ENCODE data around the gene SLC25A30. TPM values are rescaled to one million over a fixed set of nuclear protein-coding genes. Genes with fewer than 3 reads are reported as not detected.
A peak's percentile ranks its signal among the peaks of the same experiment; 100 is the strongest.

The SLC25A30 gene
- total RNA-seq, 4 donors from 2014 or later = 7.4 to 16.3 (median 13.1) TPM

DNA sequence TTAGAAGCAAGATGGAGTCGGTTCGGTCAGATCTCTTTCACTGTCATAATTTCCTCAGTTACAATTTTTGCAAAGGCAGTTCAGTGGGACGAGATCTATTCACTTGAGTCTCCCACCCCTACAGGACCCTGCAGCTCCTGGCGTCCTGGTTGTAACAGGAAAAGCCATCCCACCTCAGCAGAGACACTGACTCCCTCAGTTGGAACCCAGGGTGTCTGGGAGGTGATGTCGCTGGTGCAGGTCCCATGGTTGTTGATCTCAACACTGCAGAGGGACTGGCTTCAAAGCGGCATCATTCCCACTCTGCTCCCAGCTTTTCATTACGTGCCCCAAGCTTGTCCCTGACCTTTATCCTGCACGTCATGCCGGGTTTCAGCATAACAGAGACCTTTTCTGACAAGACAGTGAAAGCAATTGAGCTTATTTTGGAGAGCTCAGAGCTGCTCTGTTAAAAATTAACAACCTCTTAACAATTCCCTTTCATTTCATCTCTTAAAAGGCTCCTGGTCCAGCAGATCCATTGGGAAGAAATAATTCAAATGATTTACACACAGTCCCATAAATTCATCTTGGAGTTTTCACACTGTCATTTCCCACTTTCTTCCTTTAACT lies 29.0 kb upstream of the SLC25A30 start:
- Histone ChIP-seq H3K4me1 (no peaks in the 10 kb centered on the region), H3K27ac (no peak overlapping the region), H3K27me3 (no peaks in the 10 kb centered on the region), H3K4me3 (no peak overlapping the region), H3K36me3 (no peaks in the 10 kb centered on the region), H3K9me3 (no peaks in the 10 kb centered on the region)
- TF ChIP-seq POLR2A (IDR thresholded peaks at IDR 0.05) (no peak), CTCF (IDR thresholded peaks at IDR 0.05) (no peak), EP300 (IDR thresholded peaks at IDR 0.05) (no peak), POLR2AphosphoS5 (IDR thresholded peaks at IDR 0.05) (no peak)
- WGBS, 2 donors (ENCODE audit: low coverage in 1 of 2) = 59% methylated on average over 9 of the region's 9 CpGs; no CpG with 5 or more reads in 1 of the 2 donors
- ATAC-seq = no peak

DNA sequence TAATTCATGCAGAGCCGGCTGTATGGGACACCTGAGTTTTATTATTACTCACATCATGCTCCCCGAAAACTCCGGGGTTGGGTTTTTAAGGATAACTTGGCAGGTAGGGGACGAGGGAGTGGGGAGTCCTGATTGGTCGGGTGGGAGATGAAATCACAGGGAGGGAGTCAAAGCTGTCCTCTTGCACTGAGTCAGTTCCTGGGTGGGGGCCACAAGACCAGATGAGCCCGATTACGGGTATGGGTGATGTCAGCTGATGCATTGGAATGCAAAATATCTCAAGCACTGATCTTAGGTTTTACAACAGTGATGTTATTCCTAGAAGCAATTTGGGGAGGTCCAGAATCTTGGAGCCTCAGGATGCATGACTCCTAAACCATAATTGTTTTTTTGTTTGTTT lies 28.0 kb upstream of the SLC25A30 start:
- no peaks in the 10 kb centered on the region for H3K9me3 ChIP-seq
- WGBS, 2 donors (ENCODE audit: low coverage in 1 of 2) = 76 to 80% methylated on average over 1 to 6 of the region's 7 CpGs
- no peak for ATAC-seq
- no peaks in the 10 kb centered on the region for H3K27me3 ChIP-seq
- no peaks in the 10 kb centered on the region for H3K36me3 ChIP-seq
- TF ChIP-seq EP300 (IDR thresholded peaks at IDR 0.05) = no peak
- no peak for TF ChIP-seq POLR2A (IDR thresholded peaks at IDR 0.05)
- no peak for TF ChIP-seq CTCF (IDR thresholded peaks at IDR 0.05)
- TF ChIP-seq POLR2AphosphoS5 (IDR thresholded peaks at IDR 0.05) = no peak
- H3K4me3 ChIP-seq = no peak overlapping the region
- H3K4me1 ChIP-seq = peaks cover 0 to 8% (median 0%) of the 10 kb centered on the region in 3 donors
- H3K27ac ChIP-seq = no peak overlapping the region

GRCh38 chr13:45445053-45445452 lies 26.9 kb upstream of the SLC25A30 start:
- no peaks in the 10 kb centered on the region for H3K27me3 ChIP-seq
- H3K9me3 ChIP-seq = no peaks in the 10 kb centered on the region
- TF ChIP-seq POLR2A (IDR thresholded peaks at IDR 0.05) (no peak), CTCF (IDR thresholded peaks at IDR 0.05) (no peak), EP300 (IDR thresholded peaks at IDR 0.05) (no peak), POLR2AphosphoS5 (IDR thresholded peaks at IDR 0.05) (no peak)
- WGBS, 2 donors (ENCODE audit: low coverage in 1 of 2) = 0 to 78% methylated on average over 1 to 6 of the region's 6 CpGs
- no peaks in the 10 kb centered on the region for H3K36me3 ChIP-seq
- peaks cover 0 to 19% (median 0%) of the 10 kb centered on the region in 3 donors for H3K4me1 ChIP-seq
- ATAC-seq = no peak
- H3K27ac ChIP-seq = no peak overlapping the region
- no peak overlapping the region for H3K4me3 ChIP-seq

DNA sequence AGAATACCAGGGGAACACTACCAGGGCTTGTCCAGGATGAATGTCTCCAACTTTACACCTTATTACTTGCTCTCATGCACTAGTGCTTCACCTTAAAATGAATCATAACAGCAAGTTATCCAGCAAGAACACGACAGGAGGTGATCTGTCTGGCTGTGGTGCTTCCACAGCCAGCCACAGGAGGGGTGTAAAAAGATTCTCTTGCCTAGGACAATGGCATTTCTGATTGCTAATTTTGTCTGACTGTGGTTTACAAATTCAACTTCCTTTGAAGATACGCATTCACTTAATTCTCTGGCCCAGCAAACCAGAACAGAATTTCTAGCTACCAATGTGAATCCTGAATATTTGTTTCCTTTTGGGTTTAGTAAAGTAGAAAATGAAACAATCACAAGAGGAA lies 23.5 kb upstream of the SLC25A30 start:
- Histone ChIP-seq H3K27ac (peak overlapping the region in 1 of 4 donors; percentile 17), H3K4me1 (peaks cover 0 to 20% (median 0%) of the 10 kb centered on the region in 3 donors), H3K4me3 (no peak overlapping the region), H3K36me3 (no peaks in the 10 kb centered on the region), H3K27me3 (no peaks in the 10 kb centered on the region), H3K9me3 (no peaks in the 10 kb centered on the region)
- ATAC-seq = no peak
- no peak for TF ChIP-seq EP300 (IDR thresholded peaks at IDR 0.05)
- TF ChIP-seq CTCF (IDR thresholded peaks at IDR 0.05) = no peak
- no peak for TF ChIP-seq POLR2AphosphoS5 (IDR thresholded peaks at IDR 0.05)
- no peak for TF ChIP-seq POLR2A (IDR thresholded peaks at IDR 0.05)
- WGBS, 2 donors (ENCODE audit: low coverage in 1 of 2) = 28 to 37% methylated on average over 2 of the region's 2 CpGs

DNA sequence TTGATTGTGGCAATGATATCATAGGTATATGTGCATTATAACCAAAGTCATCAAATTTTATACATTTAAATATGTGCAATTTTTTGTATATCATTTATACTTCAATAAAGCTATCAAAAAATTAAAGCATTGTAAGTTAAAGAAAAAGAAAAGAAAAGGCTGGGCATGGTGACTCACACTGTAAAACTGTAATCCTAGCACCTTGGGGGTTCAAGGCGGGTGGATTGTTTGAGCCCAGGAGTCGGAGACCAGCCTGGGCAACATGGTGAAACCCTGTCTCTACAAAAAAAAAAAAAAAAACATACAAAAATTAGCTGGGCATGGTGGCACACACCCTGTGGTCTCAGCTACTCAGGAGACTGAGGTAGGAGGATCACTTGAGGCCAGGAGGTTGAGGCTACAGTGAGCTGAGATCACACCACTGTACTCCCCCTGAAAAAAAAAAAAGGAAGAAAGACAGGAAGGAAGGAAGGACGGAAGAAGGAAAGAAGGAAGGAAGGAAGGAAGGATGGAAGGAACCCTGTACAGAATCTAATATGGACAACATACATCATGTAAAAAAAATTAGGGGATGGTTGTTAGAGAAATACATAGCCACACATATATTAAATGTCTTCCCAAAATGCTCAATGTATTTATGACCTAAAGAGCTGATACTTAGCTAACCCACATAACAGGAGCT lies 21.7 kb upstream of the SLC25A30 start:
- no peaks in the 10 kb centered on the region for H3K27me3 ChIP-seq
- H3K36me3 ChIP-seq = no peaks in the 10 kb centered on the region
- WGBS, 2 donors (ENCODE audit: low coverage in 1 of 2) = 60 to 82% methylated on average over 2 to 3 of the region's 3 CpGs
- no peak overlapping the region for H3K4me3 ChIP-seq
- no peaks in the 10 kb centered on the region for H3K9me3 ChIP-seq
- no peak for ATAC-seq
- TF ChIP-seq POLR2A (IDR thresholded peaks at IDR 0.05) = no peak
- no peak for TF ChIP-seq POLR2AphosphoS5 (IDR thresholded peaks at IDR 0.05)
- no peak for TF ChIP-seq EP300 (IDR thresholded peaks at IDR 0.05)
- no peak for TF ChIP-seq CTCF (IDR thresholded peaks at IDR 0.05)
- H3K4me1 ChIP-seq = peaks cover 0 to 20% (median 0%) of the 10 kb centered on the region in 3 donors
- peak overlapping the region in 3 of 4 donors; percentile 10 to 53 (median 51) for H3K27ac ChIP-seq
